ENCODE results near the gene PLXNC1.

The PLXNC1 gene

GRCh38 chr12:94284046-94284445 lies 135.7 kb downstream of the PLXNC1 start:
- Histone ChIP-seq H3K9ac (ENCODE audit: low read length) (no peak overlapping the region), H3K4me1 (ENCODE audit: control insufficient read depth, insufficient read depth, low read length) (peaks cover 19% of the 10 kb centered on the region), H3K9me3 (ENCODE audit: control insufficient read depth, insufficient read depth, low read depth, low read length) (no peaks in the 10 kb centered on the region), H3K27me3 (ENCODE audit: control insufficient read depth, insufficient read depth, low read length) (no peaks in the 10 kb centered on the region), H3K27ac (ENCODE audit: low read depth, low read length) (no peak overlapping the region), H3K36me3 (ENCODE audit: control insufficient read depth, insufficient read depth, low read length) (no peaks in the 10 kb centered on the region), H3K4me3 (ENCODE audit: low read depth, low read length) (no peak overlapping the region)

- H3K9me3 ChIP-seq (ENCODE audit: control insufficient read depth, insufficient read depth, low read depth, low read length) = no peaks in the 10 kb centered on the region
- no peak overlapping the region for H3K27ac ChIP-seq (ENCODE audit: low read depth, low read length)
- H3K4me3 ChIP-seq (ENCODE audit: low read depth, low read length) = no peak overlapping the region
These were observed 136.5 kb downstream of the PLXNC1 start for GRCh38 chr12:94284859-94285258.

GRCh38 chr12:94285943-94286582 lies 137.7 kb downstream of the PLXNC1 start:
- Histone ChIP-seq H3K9me3 (ENCODE audit: control insufficient read depth, insufficient read depth, low read depth, low read length) (no peaks in the 10 kb centered on the region), H3K9ac (ENCODE audit: low read length) (no peak overlapping the region), H3K27ac (ENCODE audit: low read depth, low read length) (no peak overlapping the region), H3K4me1 (ENCODE audit: control insufficient read depth, insufficient read depth, low read length) (peaks cover 35% of the 10 kb centered on the region), H3K36me3 (ENCODE audit: control insufficient read depth, insufficient read depth, low read length) (no peaks in the 10 kb centered on the region), H3K27me3 (ENCODE audit: control insufficient read depth, insufficient read depth, low read length) (no peaks in the 10 kb centered on the region), H3K4me3 (ENCODE audit: low read depth, low read length) (no peak overlapping the region)

More at GRCh38 chr12:94284859-94285258, 136.5 kb downstream of the PLXNC1 start:
- no peaks in the 10 kb centered on the region for H3K36me3 ChIP-seq (ENCODE audit: control insufficient read depth, insufficient read depth, low read length)
- H3K9ac ChIP-seq (ENCODE audit: low read length) = no peak overlapping the region
- no peaks in the 10 kb centered on the region for H3K27me3 ChIP-seq (ENCODE audit: control insufficient read depth, insufficient read depth, low read length)
- peaks cover 25% of the 10 kb centered on the region for H3K4me1 ChIP-seq (ENCODE audit: control insufficient read depth, insufficient read depth, low read length)

GRCh38 chr12:94286583-94287244 lies 138.3 kb downstream of the PLXNC1 start:
- Histone ChIP-seq H3K27ac (ENCODE audit: low read depth, low read length) (no peak overlapping the region), H3K9ac (ENCODE audit: low read length) (no peak overlapping the region), H3K27me3 (ENCODE audit: control insufficient read depth, insufficient read depth, low read length) (no peaks in the 10 kb centered on the region), H3K4me1 (ENCODE audit: control insufficient read depth, insufficient read depth, low read length) (peaks cover 35% of the 10 kb centered on the region), H3K9me3 (ENCODE audit: control insufficient read depth, insufficient read depth, low read depth, low read length) (no peaks in the 10 kb centered on the region), H3K36me3 (ENCODE audit: control insufficient read depth, insufficient read depth, low read length) (no peaks in the 10 kb centered on the region), H3K4me3 (ENCODE audit: low read depth, low read length) (no peak overlapping the region)

- Histone ChIP-seq H3K36me3 (ENCODE audit: control insufficient read depth, insufficient read depth, low read length) (no peaks in the 10 kb centered on the region), H3K9ac (ENCODE audit: low read length) (no peak overlapping the region), H3K4me1 (ENCODE audit: control insufficient read depth, insufficient read depth, low read length) (peaks cover 35% of the 10 kb centered on the region), H3K27me3 (ENCODE audit: control insufficient read depth, insufficient read depth, low read length) (no peaks in the 10 kb centered on the region), H3K4me3 (ENCODE audit: low read depth, low read length) (no peak overlapping the region), H3K27ac (ENCODE audit: low read depth, low read length) (no peak overlapping the region), H3K9me3 (ENCODE audit: control insufficient read depth, insufficient read depth, low read depth, low read length) (no peaks in the 10 kb centered on the region)
These were observed 138.9 kb downstream of the PLXNC1 start for GRCh38 chr12:94287245-94287628.

GRCh38 chr12:94289461-94290312 lies 141.3 kb downstream of the PLXNC1 start:
- Histone ChIP-seq H3K9ac (ENCODE audit: low read length) (no peak overlapping the region), H3K4me3 (ENCODE audit: low read depth, low read length) (no peak overlapping the region), H3K27ac (ENCODE audit: low read depth, low read length) (no peak overlapping the region), H3K9me3 (ENCODE audit: control insufficient read depth, insufficient read depth, low read depth, low read length) (no peaks in the 10 kb centered on the region), H3K27me3 (ENCODE audit: control insufficient read depth, insufficient read depth, low read length) (no peaks in the 10 kb centered on the region), H3K36me3 (ENCODE audit: control insufficient read depth, insufficient read depth, low read length) (no peaks in the 10 kb centered on the region), H3K4me1 (ENCODE audit: control insufficient read depth, insufficient read depth, low read length) (peaks cover 35% of the 10 kb centered on the region)

- H3K27ac ChIP-seq (ENCODE audit: low read depth, low read length) = no peak overlapping the region
- H3K4me3 ChIP-seq (ENCODE audit: low read depth, low read length) = no peak overlapping the region
- no peaks in the 10 kb centered on the region for H3K9me3 ChIP-seq (ENCODE audit: control insufficient read depth, insufficient read depth, low read depth, low read length)
- no peak overlapping the region for H3K9ac ChIP-seq (ENCODE audit: low read length)
- H3K27me3 ChIP-seq (ENCODE audit: control insufficient read depth, insufficient read depth, low read length) = no peaks in the 10 kb centered on the region
- H3K36me3 ChIP-seq (ENCODE audit: control insufficient read depth, insufficient read depth, low read length) = no peaks in the 10 kb centered on the region
- H3K4me1 ChIP-seq (ENCODE audit: control insufficient read depth, insufficient read depth, low read length) = peaks cover 35% of the 10 kb centered on the region
These were observed 142.0 kb downstream of the PLXNC1 start for GRCh38 chr12:94290353-94290752.

GRCh38 chr12:94297096-94297699 lies 148.8 kb downstream of the PLXNC1 start:
- H3K9ac ChIP-seq (ENCODE audit: low read length) = no peak overlapping the region
- no peak overlapping the region for H3K4me3 ChIP-seq (ENCODE audit: low read depth, low read length)
- no peaks in the 10 kb centered on the region for H3K4me1 ChIP-seq (ENCODE audit: control insufficient read depth, insufficient read depth, low read length)
- H3K27me3 ChIP-seq (ENCODE audit: control insufficient read depth, insufficient read depth, low read length) = no peaks in the 10 kb centered on the region
- H3K36me3 ChIP-seq (ENCODE audit: control insufficient read depth, insufficient read depth, low read length) = peaks cover 9% of the 10 kb centered on the region; the same call in 1 of the 2 replicates
- H3K27ac ChIP-seq (ENCODE audit: low read depth, low read length) = no peak overlapping the region
- H3K9me3 ChIP-seq (ENCODE audit: control insufficient read depth, insufficient read depth, low read depth, low read length) = no peaks in the 10 kb centered on the region

GRCh38 chr12:94297876-94298505 lies 149.6 kb downstream of the PLXNC1 start:
- no peak overlapping the region for H3K9ac ChIP-seq (ENCODE audit: low read length)
- H3K36me3 ChIP-seq (ENCODE audit: control insufficient read depth, insufficient read depth, low read length) = peaks cover 9% of the 10 kb centered on the region; the same call in 1 of the 2 replicates
- H3K27ac ChIP-seq (ENCODE audit: low read depth, low read length) = no peak overlapping the region

GRCh38 chr12:94299846-94300245 lies 151.5 kb downstream of the PLXNC1 start:
- no peaks in the 10 kb centered on the region for H3K9me3 ChIP-seq (ENCODE audit: control insufficient read depth, insufficient read depth, low read depth, low read length)
- H3K27ac ChIP-seq (ENCODE audit: low read depth, low read length) = no peak overlapping the region
- peaks cover 9% of the 10 kb centered on the region; the same call in 1 of the 2 replicates for H3K36me3 ChIP-seq (ENCODE audit: control insufficient read depth, insufficient read depth, low read length)
- peaks cover 14% of the 10 kb centered on the region for H3K4me1 ChIP-seq (ENCODE audit: control insufficient read depth, insufficient read depth, low read length)
- H3K4me3 ChIP-seq (ENCODE audit: low read depth, low read length) = no peak overlapping the region
- H3K9ac ChIP-seq (ENCODE audit: low read length) = no peak overlapping the region
- H3K27me3 ChIP-seq (ENCODE audit: control insufficient read depth, insufficient read depth, low read length) = no peaks in the 10 kb centered on the region

More at GRCh38 chr12:94297876-94298505, 149.6 kb downstream of the PLXNC1 start:
- Histone ChIP-seq H3K4me3 (ENCODE audit: low read depth, low read length) (no peak overlapping the region), H3K27me3 (ENCODE audit: control insufficient read depth, insufficient read depth, low read length) (no peaks in the 10 kb centered on the region), H3K9me3 (ENCODE audit: control insufficient read depth, insufficient read depth, low read depth, low read length) (no peaks in the 10 kb centered on the region), H3K4me1 (ENCODE audit: control insufficient read depth, insufficient read depth, low read length) (no peaks in the 10 kb centered on the region)
